Keratinocyte (primary cell): ENCODE results near the gene LDLRAD4.

Experiments used
- EZH2 ChIP-seq: IDR thresholded peaks from one replicate; pipeline ENCODE4 v1.6.1; 2012; ENCODE audit warnings: inconsistent platforms, mild to moderate bottlenecking, low read length, moderate library complexity
- TF ChIP-seq, protein P1 (sequence below), 3 experiments: IDR thresholded peaks in 1 of 3; conservative IDR thresholded peaks in 1 of 3; optimal IDR thresholded peaks in 1 of 3; 2 replicates in 2 of 3; 3 replicates in 1 of 3; pipeline versions ENCODE3 to v1.5.1; 2011; ENCODE audit warnings: low read length in 3 of 3, mild to moderate bottlenecking in 3 of 3, moderate library complexity in 2 of 3, control low read depth in 1 of 3, inconsistent platforms in 1 of 3; ENCODE audit not compliant: insufficient read depth in 2 of 3; ENCODE audit errors: extremely low read depth in 1 of 3

DNA sequence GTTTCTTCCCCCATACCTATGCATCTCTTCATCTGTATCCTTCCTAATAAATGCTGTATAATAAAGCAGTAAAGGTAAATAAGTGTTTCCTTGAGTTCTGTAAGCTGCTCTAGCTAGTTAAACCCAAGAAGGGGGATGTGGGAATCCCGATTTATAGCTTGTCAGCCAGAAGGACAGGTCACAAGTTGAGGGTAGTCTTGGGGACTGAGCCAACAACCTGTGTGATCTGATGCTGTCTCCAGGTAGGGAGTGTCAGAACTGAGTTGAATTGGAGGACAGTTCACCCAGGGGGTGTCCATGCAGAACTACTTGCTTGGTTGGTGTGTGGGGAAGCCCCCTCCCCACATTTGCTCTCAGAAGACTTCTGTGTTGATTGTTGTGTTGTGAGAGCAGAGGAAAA lies 112.4 kb downstream of the LDLRAD4 start:
- TF ChIP-seq, protein P1, sequence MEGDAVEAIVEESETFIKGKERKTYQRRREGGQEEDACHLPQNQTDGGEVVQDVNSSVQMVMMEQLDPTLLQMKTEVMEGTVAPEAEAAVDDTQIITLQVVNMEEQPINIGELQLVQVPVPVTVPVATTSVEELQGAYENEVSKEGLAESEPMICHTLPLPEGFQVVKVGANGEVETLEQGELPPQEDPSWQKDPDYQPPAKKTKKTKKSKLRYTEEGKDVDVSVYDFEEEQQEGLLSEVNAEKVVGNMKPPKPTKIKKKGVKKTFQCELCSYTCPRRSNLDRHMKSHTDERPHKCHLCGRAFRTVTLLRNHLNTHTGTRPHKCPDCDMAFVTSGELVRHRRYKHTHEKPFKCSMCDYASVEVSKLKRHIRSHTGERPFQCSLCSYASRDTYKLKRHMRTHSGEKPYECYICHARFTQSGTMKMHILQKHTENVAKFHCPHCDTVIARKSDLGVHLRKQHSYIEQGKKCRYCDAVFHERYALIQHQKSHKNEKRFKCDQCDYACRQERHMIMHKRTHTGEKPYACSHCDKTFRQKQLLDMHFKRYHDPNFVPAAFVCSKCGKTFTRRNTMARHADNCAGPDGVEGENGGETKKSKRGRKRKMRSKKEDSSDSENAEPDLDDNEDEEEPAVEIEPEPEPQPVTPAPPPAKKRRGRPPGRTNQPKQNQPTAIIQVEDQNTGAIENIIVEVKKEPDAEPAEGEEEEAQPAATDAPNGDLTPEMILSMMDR (optimal IDR thresholded peaks at IDR 0.05 in 1 of 3, IDR thresholded peaks at IDR 0.05 in 1 of 3, conservative IDR thresholded peaks at IDR 0.05 in 1 of 3; ENCODE audit: extremely low read depth in 1 of 3, insufficient read depth in 2 of 3, low read length in 3 of 3): no peak
- TF ChIP-seq EZH2: no peak
